H9 (cell line): ENCODE data around the gene CORO7. TPM values are rescaled to one million over a fixed set of nuclear protein-coding genes. Genes with fewer than 3 reads are reported as not detected.

Experiments used
- DNase-seq: peaks from one replicate; pipeline ENCODE4 v3.0.0-alpha.2; 2017
- H2AFZ ChIP-seq: one replicate; pipeline ENCODE4 v1.6.1; 2013; ENCODE audit warnings: mild to moderate bottlenecking, low read length, control low read depth, moderate library complexity
- H2AK5ac ChIP-seq: 2 replicates; pipeline ENCODE4 v1.6.1; 2013; ENCODE audit warnings: low read length, control low read depth, mixed read lengths; ENCODE audit not compliant: insufficient read length
- H2BK120ac ChIP-seq: one replicate; pipeline ENCODE4 v1.6.1; 2013; ENCODE audit warnings: low read depth, mild to moderate bottlenecking, low read length, control low read depth, inconsistent platforms; ENCODE audit not compliant: poor library complexity, severe bottlenecking
- H2BK12ac ChIP-seq: 2 replicates; pipeline ENCODE4 v1.6.1; 2013; ENCODE audit warnings: low read length, control low read depth, mixed read lengths, low read depth; ENCODE audit not compliant: insufficient read length
- H2BK15ac ChIP-seq: 2 replicates; pipeline ENCODE4 v1.6.1; 2013; ENCODE audit warnings: low read depth, low read length, control low read depth
- H2BK20ac ChIP-seq: one replicate; pipeline ENCODE4 v1.6.1; 2013; ENCODE audit warnings: low read depth, mild to moderate bottlenecking, low read length, control low read depth, inconsistent platforms; ENCODE audit not compliant: poor library complexity, severe bottlenecking
- H2BK5ac ChIP-seq: 2 replicates; pipeline ENCODE4 v1.6.1; 2013; ENCODE audit warnings: low read length, control low read depth, mixed read lengths; ENCODE audit not compliant: insufficient read length
- H3K14ac ChIP-seq: 2 replicates; pipeline ENCODE4 v1.6.1; 2013; ENCODE audit warnings: low read length, control low read depth; ENCODE audit not compliant: insufficient read depth
- H3K18ac ChIP-seq: 2 replicates; pipeline ENCODE4 v1.6.1; 2013; ENCODE audit warnings: low read depth, mild to moderate bottlenecking, mixed read lengths, low read length, control low read depth; ENCODE audit not compliant: insufficient read length
- H3K23ac ChIP-seq: 2 replicates; pipeline ENCODE4 v1.6.1; 2013; ENCODE audit warnings: low read length, control low read depth, mixed read lengths, low read depth; ENCODE audit not compliant: insufficient read length
- H3K23me2 ChIP-seq: 2 replicates; pipeline ENCODE4 v1.6.1; 2013; ENCODE audit warnings: low read depth, mild to moderate bottlenecking, mixed read lengths, low read length, control low read depth; ENCODE audit not compliant: insufficient read length, poor library complexity, severe bottlenecking
- H3K27ac ChIP-seq: 2 replicates; pipeline ENCODE4 v1.5.1; 2013; ENCODE audit warnings: low read length, control low read depth, mixed read lengths, low read depth; ENCODE audit not compliant: insufficient read length
- H3K27me3 ChIP-seq: 2 replicates; pipeline ENCODE4 v1.6.1; 2013; ENCODE audit warnings: low read length, control low read depth, inconsistent platforms; ENCODE audit not compliant: insufficient read depth
- H3K4ac ChIP-seq: 2 replicates; pipeline ENCODE4 v1.6.1; 2013; ENCODE audit warnings: low read depth, mild to moderate bottlenecking, control low read depth, inconsistent platforms, low read length, moderate library complexity
- H3K4me1 ChIP-seq: 2 replicates; pipeline ENCODE4 v1.6.1; 2013; ENCODE audit warnings: low read length, control low read depth, inconsistent platforms; ENCODE audit not compliant: insufficient read depth
- H3K4me2 ChIP-seq: 2 replicates; pipeline ENCODE4 v1.6.1; 2013; ENCODE audit warnings: low read length, control low read depth, mixed read lengths; ENCODE audit not compliant: insufficient read length, insufficient read depth
- H3K56ac ChIP-seq: 2 replicates; pipeline ENCODE4 v1.6.1; 2013; ENCODE audit warnings: low read depth, mild to moderate bottlenecking, mixed read lengths, low read length, control low read depth; ENCODE audit not compliant: insufficient read length
- H3K79me1 ChIP-seq: 2 replicates; pipeline ENCODE4 v1.6.1; 2013; ENCODE audit warnings: low read depth, mild to moderate bottlenecking, moderate library complexity, low read length, control low read depth, inconsistent platforms; ENCODE audit not compliant: insufficient read depth, poor library complexity, severe bottlenecking
- H3K79me2 ChIP-seq: 2 replicates; pipeline ENCODE4 v1.6.1; 2013; ENCODE audit warnings: low read length, control low read depth, inconsistent platforms; ENCODE audit not compliant: insufficient read depth
- H3K9ac ChIP-seq: 2 replicates; pipeline ENCODE4 v1.6.1; 2013; ENCODE audit warnings: low read length, control low read depth, mixed read lengths; ENCODE audit not compliant: insufficient read length; ENCODE audit errors: extremely low read depth
- H3K9me3 ChIP-seq: one replicate; pipeline ENCODE4 v1.6.1; 2013; ENCODE audit warnings: low read depth, low read length, inconsistent platforms; ENCODE audit not compliant: control insufficient read depth
- H3T11ph ChIP-seq: one replicate; pipeline ENCODE4 v1.6.1; 2013; ENCODE audit warnings: mild to moderate bottlenecking, low read length, control low read depth, inconsistent platforms
- H4K20me1 ChIP-seq: one replicate; pipeline ENCODE4 v1.6.1; 2013; ENCODE audit not compliant: control insufficient read depth, insufficient read length, insufficient read depth
- H4K5ac ChIP-seq: 2 replicates; pipeline ENCODE4 v1.6.1; 2013; ENCODE audit warnings: low read depth, mild to moderate bottlenecking, mixed read lengths, low read length, control low read depth; ENCODE audit not compliant: insufficient read length
- H4K8ac ChIP-seq: replicated peaks from 2 replicates; pipeline ENCODE4 v1.6.1; 2013; ENCODE audit warnings: low read length, control low read depth, mixed read lengths, low read depth; ENCODE audit not compliant: insufficient read length
- H4K91ac ChIP-seq: 2 replicates; pipeline ENCODE4 v1.6.1; 2013; ENCODE audit warnings: low read depth, mild to moderate bottlenecking, moderate library complexity, mixed read lengths, low read length, control low read depth; ENCODE audit not compliant: insufficient read length
- H3K27ac Mint-ChIP-seq, 3 experiments: 2 replicates in 2 of 3; 3 replicates in 1 of 3; pipeline ENCODE4 v1.8.0; 2020 to 2021; ENCODE audit warnings: mixed read lengths in 3 of 3, mild to moderate bottlenecking in 1 of 3, moderate library complexity in 1 of 3
- H3K27me3 Mint-ChIP-seq: 2 replicates; pipeline ENCODE4 v1.8.0; 2021; ENCODE audit warnings: low read depth, mild to moderate bottlenecking, moderate library complexity, mixed read lengths
- H3K36me3 Mint-ChIP-seq, 3 experiments: 2 replicates in 2 of 3; 3 replicates in 1 of 3; pipeline ENCODE4 v1.8.0; 2020 to 2021; ENCODE audit warnings: low read depth in 3 of 3, mixed read lengths in 3 of 3; ENCODE audit not compliant: insufficient read depth in 1 of 3
- H3K4me1 Mint-ChIP-seq, 2 experiments: 2 replicates each; pipeline ENCODE4 v1.8.0; 2020; ENCODE audit warnings: mixed read lengths in 2 of 2
- H3K4me3 Mint-ChIP-seq, 2 experiments: 2 replicates in 1 of 2; 3 replicates in 1 of 2; pipeline ENCODE4 v1.8.0; 2020 to 2021; ENCODE audit warnings: mild to moderate bottlenecking in 2 of 2, mixed read lengths in 2 of 2, moderate library complexity in 1 of 2
- H3K9me3 Mint-ChIP-seq, 2 experiments: 2 replicates in 1 of 2; 3 replicates in 1 of 2; pipeline ENCODE4 v1.8.0; 2020; ENCODE audit warnings: mild to moderate bottlenecking in 2 of 2, mixed read lengths in 2 of 2, moderate library complexity in 1 of 2
- CTCF ChIP-seq: fragments of 200-600 bp; sonication (generic); conservative IDR thresholded peaks from 3 replicates; pipeline ENCODE4 v1.8.0; 2021; ENCODE audit warnings: antibody characterized with exemption, mild to moderate bottlenecking
- WGBS: extraction: QIAGEN DNeasy Blood & Tissue Kit; methylation state at CpG from one replicate; pipeline ENCODE4 v1.1.7; 2013; ENCODE audit warnings: missing lambda C conversion rate, low lambda C conversion rate, mixed read lengths; ENCODE audit not compliant: insufficient read length; ENCODE audit errors: extremely low coverage; 5-methylcytosine and 5-hydroxymethylcytosine counted together
- total RNA-seq: library from RNA; stranded (reverse); gene quantifications from 2 replicates; pipeline ENCODE4 v1.2.1, GENCODE V29; 2021

CORO7 gene
- total RNA-seq, 1 experiment from 2014 or later, result 38.4 TPM

GRCh38 chr16:4391631-4392381 is 24.6 kb downstream of the CORO7 start:
- Histone ChIP-seq H3K56ac (no peak overlapping the region), H3T11ph (no peak overlapping the region), H3K23ac (no peak overlapping the region), H3K14ac (peak overlapping the region; percentile 78; the same call in 1 of the 2 replicates), H3K79me2 (no peaks in the 10 kb centered on the region), H4K20me1 (no peaks in the 10 kb centered on the region), H3K4me2 (no peak overlapping the region), H2BK5ac (no peak overlapping the region), H2BK15ac (no peak overlapping the region), H4K5ac (no peak overlapping the region), H3K79me1 (no peaks in the 10 kb centered on the region), H2AFZ (no peak overlapping the region), H2BK120ac (no peak overlapping the region), H3K27ac (peak overlapping the region; percentile 83), H2BK12ac (peak overlapping the region; percentile 69), H3K18ac (peak overlapping the region; percentile 89), H2BK20ac (no peak overlapping the region), H4K91ac (peak overlapping the region; percentile 88), H3K27me3 (no peaks in the 10 kb centered on the region), H4K8ac (no peak overlapping the region), H3K4ac (peak overlapping the region; percentile 9; the same call in 1 of the 2 replicates), H3K9ac (no peak overlapping the region), H3K23me2 (no peaks in the 10 kb centered on the region), H2AK5ac (no peak overlapping the region), H3K4me1 (peaks cover 5% of the 10 kb centered on the region; the same call in 1 of the 2 replicates), H3K9me3 (no peaks in the 10 kb centered on the region)
- Mint-ChIP-seq H3K4me3 (peak overlapping the region in 1 of 2 experiments; percentile 56; a peak in 2 of 5 replicates), H3K4me1 (peaks cover 41 to 50% of the 10 kb centered on the region in 2 experiments), H3K36me3 (peaks cover 4 to 6% (median 5%) of the 10 kb centered on the region in 3 experiments; a peak in 3 of 7 replicates), H3K9me3 (no peaks in the 10 kb centered on the region), H3K27ac (peak overlapping the region; percentile 88 to 94 (median 92); a peak in 6 of 7 replicates), H3K27me3 (no peaks in the 10 kb centered on the region)
- no peak for TF ChIP-seq CTCF
- peak; percentile 82 for DNase-seq
- no CpG with 5 or more reads among the region's 22 CpGs for WGBS
